GM23248 (cell line): ENCODE results near the gene KLF18. TPM values are rescaled to one million over a fixed set of nuclear protein-coding genes. Genes with fewer than 3 reads are reported as not detected.

ENCODE experiments used
- DNase-seq: peaks from one replicate; pipeline ENCODE4 v3.0.0-alpha.2; 2015
- H2AFZ ChIP-seq: fragments of 200-600 bp; sonication (generic); 2 replicates; pipeline ENCODE4 v1.6.1; 2016; ENCODE audit warnings: antibody characterized with exemption
- H3F3A ChIP-seq: fragments of 200-600 bp; sonication (generic); 2 replicates; pipeline ENCODE4 v1.6.1; 2016; ENCODE audit warnings: mild to moderate bottlenecking, antibody characterized with exemption, mixed run types; ENCODE audit not compliant: insufficient read depth
- H3K27ac ChIP-seq: fragments of 200-600 bp; sonication (generic); 2 replicates; pipeline ENCODE4 v1.5.1; 2016; ENCODE audit warnings: mild to moderate bottlenecking
- H3K27me3 ChIP-seq: fragments of 200-600 bp; sonication (generic); replicated peaks from 2 replicates; pipeline ENCODE4 v1.6.1; 2016; ENCODE audit warnings: mild to moderate bottlenecking; ENCODE audit not compliant: insufficient read depth
- H3K36me3 ChIP-seq: fragments of 200-600 bp; sonication (generic); 2 replicates; pipeline ENCODE4 v1.6.1; 2016; ENCODE audit warnings: low read depth, mild to moderate bottlenecking
- H3K4me1 ChIP-seq: fragments of 200-600 bp; sonication (generic); 2 replicates; pipeline ENCODE4 v1.6.1; 2016; ENCODE audit warnings: mild to moderate bottlenecking; ENCODE audit not compliant: insufficient read depth
- H3K4me2 ChIP-seq: fragments of 200-600 bp; sonication (generic); one replicate; pipeline ENCODE4 v1.6.1; 2016; ENCODE audit warnings: mild to moderate bottlenecking; ENCODE audit not compliant: unreplicated experiment
- H3K4me3 ChIP-seq: fragments of 200-600 bp; sonication (generic); 2 replicates; pipeline ENCODE4 v1.5.1; 2016; ENCODE audit warnings: mild to moderate bottlenecking
- H3K79me2 ChIP-seq: fragments of 200-600 bp; sonication (generic); 2 replicates; pipeline ENCODE4 v1.6.1; 2016; ENCODE audit warnings: mild to moderate bottlenecking; ENCODE audit not compliant: insufficient read depth
- H3K9ac ChIP-seq: fragments of 200-600 bp; sonication (generic); 2 replicates; pipeline ENCODE4 v1.6.1; 2016; ENCODE audit warnings: mild to moderate bottlenecking
- H3K9me2 ChIP-seq: fragments of 200-600 bp; sonication (generic); 2 replicates; pipeline ENCODE4 v1.6.1; 2016; ENCODE audit warnings: mixed run types, mild to moderate bottlenecking, moderate library complexity; ENCODE audit not compliant: insufficient read depth
- H3K9me3 ChIP-seq: fragments of 200-600 bp; sonication (generic); one replicate; pipeline ENCODE4 v1.6.1; 2017; ENCODE audit warnings: low read depth
- H4K20me1 ChIP-seq: fragments of 200-600 bp; sonication (generic); 2 replicates; pipeline ENCODE4 v1.6.0; 2016; ENCODE audit not compliant: insufficient read depth
- EZH2 ChIP-seq: fragments of 200-600 bp; sonication (generic); IDR thresholded peaks from 2 replicates; pipeline ENCODE4 v1.6.1; 2018; ENCODE audit warnings: antibody characterized with exemption, mild to moderate bottlenecking; ENCODE audit not compliant: insufficient read depth, poor library complexity, severe bottlenecking
- EZH2phosphoT487 ChIP-seq: fragments of 200-600 bp; sonication (generic); IDR thresholded peaks from 2 replicates; pipeline ENCODE4 v1.6.1; 2018; ENCODE audit warnings: antibody characterized with exemption, moderate library complexity, mild to moderate bottlenecking, low read depth; ENCODE audit not compliant: insufficient read depth
- WGBS, 2 experiments: methylation state at CpG; one replicate each; pipeline ENCODE4 v1.1.6; 2015 to 2017; ENCODE audit warnings: low lambda C conversion rate in 2 of 2, low coverage in 1 of 2; ENCODE audit errors: missing lambda C conversion rate in 2 of 2; 5-methylcytosine and 5-hydroxymethylcytosine counted together
- in situ Hi-C: fragments of 300-500 bp; cut with MboI; formaldehyde crosslinking; loops from 2 replicates; pipeline ENCODE4 v1.15.0; 2020
- polyA plus RNA-seq: library from polyadenylated mRNA; unstranded; fragments of >200 nt; fragmentation: Nextera tagmentation; extraction: Ambion mirVana; gene quantifications from 2 replicates; pipeline ENCODE4 v1.2.1, GENCODE V29; 2016
- total RNA-seq: library from RNA; depleted of rRNA; stranded (reverse); fragments of >200 nt; shearing (Covaris generic); gene quantifications from 2 replicates; pipeline ENCODE4 v1.2.3, GENCODE V29; 2014

KLF18 gene
- total and polyA plus RNA-seq, 2 experiments from 2014 or later: not detected

GRCh38 chr1:44134071-44134920 is 7.1 kb downstream of the KLF18 start:
- H3K4me2 ChIP-seq: no peak overlapping the region
- H3K9me2 ChIP-seq: no peaks in the 10 kb centered on the region
- H2AFZ ChIP-seq: no peak overlapping the region
- 72 to 74% methylated on average over 18 to 19 of the region's 19 CpGs for WGBS, 2 experiments
- no peaks in the 10 kb centered on the region for H3F3A ChIP-seq
- H3K9me3 ChIP-seq: no peaks in the 10 kb centered on the region
- TF ChIP-seq EZH2phosphoT487 (no peak), EZH2 (no peak)
- no peaks in the 10 kb centered on the region for H3K79me2 ChIP-seq
- in situ Hi-C loops: no loop called here
- H4K20me1 ChIP-seq: no peaks in the 10 kb centered on the region
- no peaks in the 10 kb centered on the region for H3K36me3 ChIP-seq
- no peak overlapping the region for H3K4me3 ChIP-seq
- no peaks in the 10 kb centered on the region for H3K4me1 ChIP-seq
- H3K9ac ChIP-seq: no peak overlapping the region
- no peak overlapping the region for H3K27ac ChIP-seq
- no peaks in the 10 kb centered on the region for H3K27me3 ChIP-seq
- no peak for DNase-seq

- Histone ChIP-seq H3K9ac (no peak overlapping the region), H3K4me2 (no peak overlapping the region), H2AFZ (no peak overlapping the region), H3K9me3 (no peaks in the 10 kb centered on the region), H3F3A (no peaks in the 10 kb centered on the region), H3K4me1 (no peaks in the 10 kb centered on the region), H3K79me2 (no peaks in the 10 kb centered on the region), H3K4me3 (no peak overlapping the region), H3K27me3 (no peaks in the 10 kb centered on the region), H3K9me2 (no peaks in the 10 kb centered on the region), H3K36me3 (no peaks in the 10 kb centered on the region), H3K27ac (no peak overlapping the region), H4K20me1 (no peaks in the 10 kb centered on the region)
- TF ChIP-seq EZH2phosphoT487 (no peak), EZH2 (no peak)
- 41 to 55% methylated on average over 3 of the region's 3 CpGs for WGBS, 2 experiments
- in situ Hi-C loops: no loop called here
- DNase-seq: no peak
Observed at GRCh38 chr1:44131411-44131810, 10.0 kb downstream of the KLF18 start.

GRCh38 chr1:44129616-44130500 is 11.6 kb downstream of the KLF18 start:
- Histone ChIP-seq H3K9ac (no peak overlapping the region), H3K4me1 (no peaks in the 10 kb centered on the region), H3F3A (no peaks in the 10 kb centered on the region), H3K9me2 (no peaks in the 10 kb centered on the region), H3K27ac (no peak overlapping the region), H4K20me1 (no peaks in the 10 kb centered on the region), H2AFZ (no peak overlapping the region), H3K4me2 (no peak overlapping the region), H3K27me3 (no peaks in the 10 kb centered on the region), H3K9me3 (no peaks in the 10 kb centered on the region), H3K4me3 (no peak overlapping the region), H3K79me2 (no peaks in the 10 kb centered on the region), H3K36me3 (no peaks in the 10 kb centered on the region)
- no peak for DNase-seq
- WGBS, 2 experiments: 77 to 83% methylated on average over 16 of the region's 16 CpGs
- TF ChIP-seq EZH2: no peak
- in situ Hi-C loops: no loop called here

- 42 to 48% methylated on average over 5 of the region's 5 CpGs for WGBS, 2 experiments
- no peak overlapping the region for H3K9ac ChIP-seq
- no peaks in the 10 kb centered on the region; the same call in 1 of the 2 replicates for H3K27me3 ChIP-seq
- no peaks in the 10 kb centered on the region for H3F3A ChIP-seq
- no peak overlapping the region for H3K27ac ChIP-seq
- DNase-seq: no peak
- H3K9me3 ChIP-seq: no peaks in the 10 kb centered on the region
- no peak overlapping the region for H3K4me3 ChIP-seq
- H3K4me2 ChIP-seq: no peak overlapping the region
- no peaks in the 10 kb centered on the region for H3K36me3 ChIP-seq
- in situ Hi-C loops: no loop called here
- H3K9me2 ChIP-seq: no peaks in the 10 kb centered on the region
- H4K20me1 ChIP-seq: no peaks in the 10 kb centered on the region
- TF ChIP-seq EZH2phosphoT487 (no peak), EZH2 (no peak)
- H3K79me2 ChIP-seq: no peaks in the 10 kb centered on the region
- H3K4me1 ChIP-seq: no peaks in the 10 kb centered on the region
- H2AFZ ChIP-seq: no peak overlapping the region
Observed at GRCh38 chr1:44120398-44120949, 21.0 kb downstream of the KLF18 start.
